Heart left ventricle (tissue), 16 donors: ENCODE measurements around the gene MT1H. TPM values are rescaled to one million over a fixed set of nuclear protein-coding genes. Genes with fewer than 3 reads are reported as not detected.

Experiments
- ATAC-seq, 4 donors: fragments of 200-7000 bp; cut with Tn5 transposase; one replicate each; pipeline ENCODE4 v1.9.1; 2020 to 2022; ENCODE audit warnings: moderate library complexity in 4 of 4, mild to moderate bottlenecking in 3 of 4, moderate number of reproducible peaks in 1 of 4
- DNase-seq, 5 donors: peaks; one replicate each; pipeline ENCODE4 v3.0.0-alpha.2; 2020
- H3K27ac ChIP-seq, 12 donors: fragments of 200-600 bp; sonication (generic) in 4 of 12; one replicate each; pipeline versions ENCODE4 v1.5.0 to v1.8.0; 2016 to 2022; ENCODE audit warnings: mild to moderate bottlenecking in 2 of 12
- H3K27me3 ChIP-seq, 9 donors: fragments of 200-600 bp; sonication (generic) in 2 of 9; one replicate each; pipeline versions ENCODE4 v1.5.1 to v1.8.0; 2016 to 2022; ENCODE audit warnings: mild to moderate bottlenecking in 3 of 9
- H3K36me3 ChIP-seq, 9 donors: fragments of 200-600 bp; sonication (generic) in 2 of 9; one replicate each; pipeline versions ENCODE4 v1.5.0 to v1.8.0; 2018 to 2022; ENCODE audit warnings: mild to moderate bottlenecking in 2 of 9
- H3K4me1 ChIP-seq, 12 donors: fragments of 200-600 bp; sonication (generic) in 4 of 12; one replicate each; pipeline versions ENCODE4 v1.5.0 to v1.8.0; 2016 to 2022; ENCODE audit warnings: mild to moderate bottlenecking in 3 of 12
- H3K4me3 ChIP-seq, 12 donors: fragments of 200-600 bp; sonication (generic) in 4 of 12; one replicate each; pipeline versions ENCODE4 v1.5.0 to v1.8.0; 2017 to 2022; ENCODE audit warnings: mild to moderate bottlenecking in 9 of 12, moderate library complexity in 4 of 12
- H3K9me3 ChIP-seq, 12 donors: fragments of 200-600 bp; sonication (generic) in 4 of 12; one replicate each; pipeline versions ENCODE4 v1.5.0 to v1.8.0; 2016 to 2022; ENCODE audit warnings: mild to moderate bottlenecking in 1 of 12
- CTCF ChIP-seq, 12 donors: fragments of 200-600 bp; sonication (generic) in 4 of 12; IDR thresholded peaks; one replicate each; pipeline versions ENCODE4 v1.5.0 to v1.8.0; 2018 to 2022; ENCODE audit warnings: antibody characterized with exemption in 12 of 12, mild to moderate bottlenecking in 5 of 12
- POLR2A ChIP-seq, 2 donors: fragments of 450-650 bp; IDR thresholded peaks; one replicate each; pipeline ENCODE4 v1.6.1; 2017; ENCODE audit warnings: antibody characterized with exemption in 2 of 2, mild to moderate bottlenecking in 2 of 2, moderate library complexity in 2 of 2
- WGBS, 4 donors: extraction: QIAGEN DNeasy Blood & Tissue Kit in 2 of 4; methylation state at CpG; one replicate each; pipeline versions ENCODE4 v1.1.5 to v1.1.7; 2013 to 2018; 5-methylcytosine and 5-hydroxymethylcytosine counted together
- intact Hi-C, 10 donors: fragments of 100-400 bp; cut with DNase I; formaldehyde crosslinking; loops; one replicate each; pipeline versions ENCODE4 v1.11.1 to v1.14.2; 2022
- polyA plus RNA-seq, 2 donors: library from polyadenylated mRNA; stranded (reverse); fragments of 200-250 nt; gene quantifications; one replicate each; pipeline ENCODE4 v1.2.3, GENCODE V29; 2013
- total RNA-seq, 9 donors: library from RNA; depleted of rRNA in 2 of 9; stranded (reverse); fragments of >200 nt in 2 of 9; fragmentation: NEBNext Ultra II Directional in 3 of 9; extraction: Animal tissue kit (Norgen Biotek cat#: 25700) in 3 of 9; gene quantifications; one replicate each; pipeline versions ENCODE4 v1.1.0 to v1.2.4, GENCODE V29; 2016 to 2023
- donor health status: ischemic (EF 13 %, LVEDD 7.1; RV severe dilation, severe dysfunction).
- donor health status: healthy with polysubstance abuse.
- donor health status: DM: no; HTN: yes; CAD: no.
- donor health status: DM: no; HTN: no; CAD: no.
- donor health status: ischemic (EF 25% LVEDD 6.9; RV normal size, moderate dysfunction).
- donor health status: ischemic (EF 25% LVEDD 5.7; RV mildly dilated, moderate dysfunction).
- donor health status: healthy.
- donor health status: DM: yes; HTN: yes; CAD: no.
- donor health status: ischemic (EF 35%, LVEDD 5.7; RV mildly dilated, moderate dysfunction).
- donor health status: nonischemic (EF 11% LVEDD 7.7; RV severe dilation, severe dysfunction).
- donor health status: DM: yes; HTN: yes; CAD: no.
- donor health status: PGD.
- donor health status: ischemic (EF 29% LVEDD 5.4; RV normal size, mild dysfunction).
- donor health status: nonischemic (EF 23%, LVEDD 6.1; RV moderate dilation, normal function).

The MT1H gene
- total and polyA plus RNA-seq, 11 donors, result 2.2 to 3.1 TPM; not detected in 9

DNA sequence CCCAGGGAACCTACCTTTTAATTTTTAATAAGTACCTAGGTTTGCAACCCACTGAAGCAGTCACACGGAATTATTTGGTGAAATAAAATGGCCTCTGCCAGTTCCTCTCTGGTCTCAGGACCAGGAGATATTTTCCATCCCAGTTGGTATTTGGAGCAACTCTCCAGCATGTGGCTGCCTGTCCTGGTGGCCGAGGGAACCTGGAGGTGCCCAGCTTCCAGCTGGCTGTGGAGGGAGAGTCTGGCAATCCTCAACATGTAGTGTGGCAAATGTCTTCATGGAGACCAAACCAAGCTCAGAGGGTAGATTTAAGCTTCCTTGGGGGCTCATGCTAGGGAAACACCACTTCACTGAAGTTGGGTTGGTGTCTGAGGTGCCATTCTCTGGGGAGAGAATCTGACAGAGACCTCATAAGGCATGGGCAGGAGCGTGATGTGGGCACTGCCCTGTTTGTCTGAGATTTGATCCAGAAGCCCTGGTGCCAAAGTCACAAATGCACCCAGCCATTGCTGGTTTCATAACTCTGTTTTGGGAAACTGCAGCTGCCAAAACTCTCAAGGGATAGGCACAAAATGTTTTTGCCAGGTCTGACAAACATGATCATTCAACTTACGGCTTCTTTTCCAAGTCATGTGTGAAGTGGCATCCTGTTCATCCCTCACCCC is 15.4 kb downstream of the MT1H start:
- peaks cover 0 to 47% (median 22%) of the 10 kb centered on the region in 12 donors for H3K4me1 ChIP-seq

GRCh38 chr16:56686758-56687157 is 17.1 kb downstream of the MT1H start:
- H3K27ac ChIP-seq, result no peak overlapping the region
- intact Hi-C loops, result no loop called here
- 92 to 96% (median 95%) methylated on average over 7 of the region's 7 CpGs for WGBS, 4 donors

More for the DNA sequence above, 15.4 kb downstream of the MT1H start:
- Histone ChIP-seq H3K27me3 (no peaks in the 10 kb centered on the region), H3K36me3 (no peaks in the 10 kb centered on the region), H3K27ac (peak overlapping the region in 9 of 12 donors; percentile 9 to 86 (median 42)), H3K9me3 (peaks cover 0 to 9% (median 0%) of the 10 kb centered on the region in 12 donors), H3K4me3 (peak overlapping the region in 1 of 12 donors; percentile 68)
- TF ChIP-seq CTCF (IDR thresholded peaks at IDR 0.05) (no peak), POLR2A (IDR thresholded peaks at IDR 0.05) (no peak)
- ATAC-seq (peak in 1 of 4 donors; percentile 8), DNase-seq (no peak)
- WGBS, 4 donors, result 52 to 82% (median 64%) methylated on average over 4 of the region's 4 CpGs
- intact Hi-C loops, result loop anchor here in 7 of 10 donors (5.0 kb wide), 4 partner anchors 48 to 163 kb away; partner anchors contain the start of genes MT2A (in 6 of the 7), BBS2 (in 1 of the 7), MT1A (in 1 of the 7) and MT1E (in 1 of the 7)

GRCh38 chr16:56688762-56689161 is 19.1 kb downstream of the MT1H start:
- ATAC-seq (no peak), DNase-seq (no peak)
- Histone ChIP-seq H3K27me3 (no peaks in the 10 kb centered on the region), H3K36me3 (no peaks in the 10 kb centered on the region), H3K27ac (no peak overlapping the region), H3K4me3 (no peak overlapping the region), H3K4me1 (peaks cover 0 to 20% (median 5%) of the 10 kb centered on the region in 12 donors), H3K9me3 (peaks cover 0 to 9% (median 0%) of the 10 kb centered on the region in 12 donors)
- TF ChIP-seq CTCF (IDR thresholded peaks at IDR 0.05) (no peak), POLR2A (IDR thresholded peaks at IDR 0.05) (no peak)
- intact Hi-C loops, result no loop called here
- WGBS, 4 donors, result 35 to 50% (median 46%) methylated on average over 1 of the region's 1 CpG

More at GRCh38 chr16:56686758-56687157, 17.1 kb downstream of the MT1H start:
- no peak for DNase-seq
- TF ChIP-seq CTCF (IDR thresholded peaks at IDR 0.05), result no peak
- TF ChIP-seq POLR2A (IDR thresholded peaks at IDR 0.05), result no peak
- H3K4me1 ChIP-seq, result peaks cover 0 to 32% (median 19%) of the 10 kb centered on the region in 12 donors
- no peak for ATAC-seq
- H3K36me3 ChIP-seq, result no peaks in the 10 kb centered on the region
- H3K9me3 ChIP-seq, result peaks cover 0 to 9% (median 0%) of the 10 kb centered on the region in 12 donors
- no peaks in the 10 kb centered on the region for H3K27me3 ChIP-seq
- H3K4me3 ChIP-seq, result no peak overlapping the region

GRCh38 chr16:56689171-56689570 is 19.6 kb downstream of the MT1H start:
- H3K27me3 ChIP-seq, result no peaks in the 10 kb centered on the region
- H3K36me3 ChIP-seq, result no peaks in the 10 kb centered on the region
- DNase-seq (no peak), ATAC-seq (no peak)
- peaks cover 0 to 9% (median 0%) of the 10 kb centered on the region in 12 donors for H3K9me3 ChIP-seq
- TF ChIP-seq CTCF (IDR thresholded peaks at IDR 0.05) (no peak), POLR2A (IDR thresholded peaks at IDR 0.05) (no peak)
- no peak overlapping the region for H3K27ac ChIP-seq
- H3K4me1 ChIP-seq, result peaks cover 0 to 16% (median 4%) of the 10 kb centered on the region in 12 donors
- no peak overlapping the region for H3K4me3 ChIP-seq
- 71 to 82% (median 80%) methylated on average over 3 of the region's 3 CpGs for WGBS, 4 donors
- intact Hi-C loops, result no loop called here
